H1 (cell line): Measurements from ENCODE around the gene CRYGS. TPM values are rescaled to one million over a fixed set of nuclear protein-coding genes. Genes with fewer than 3 reads are reported as not detected.

Experiments
- CTCF ChIA-PET: fragments of 300-600 bp; sonication (Branson Sonifier 250); formaldehyde crosslinking; loops from one replicate; lab custom pipeline; 2021; ENCODE audit not compliant: partially characterized antibody; lab: Charles Lee
- POLR2A ChIA-PET: fragments of 300-600 bp; sonication (Branson Sonifier 250); formaldehyde crosslinking; loops from one replicate; lab custom pipeline; 2021; ENCODE audit warnings: inconsistent platforms; ENCODE audit not compliant: partially characterized antibody; lab: Charles Lee
- DNase-seq, 2 experiments: peaks; one replicate each; pipeline versions ENCODE4 v3.0.0 to v3.0.0-alpha.2; 2010 to 2022; ENCODE audit warnings: low spot score in 2 of 2, low read depth in 1 of 2, mixed read lengths in 1 of 2
- FAIRE-seq: peaks from 2 replicates; lab custom pipeline; 2011; peaks lifted over from hg19 to GRCh38; lab: Jason Lieb, UNC
- H2AFZ ChIP-seq: 2 replicates; pipeline ENCODE4 v1.8.1; 2012; ENCODE audit warnings: low read length, inconsistent platforms
- H2AK5ac ChIP-seq: 2 replicates; pipeline ENCODE4 v1.6.1; 2013; ENCODE audit warnings: low read depth, low read length
- H2BK120ac ChIP-seq: replicated peaks from 2 replicates; pipeline ENCODE3; 2013; ENCODE audit warnings: low read depth, low read length, inconsistent platforms
- H2BK12ac ChIP-seq: 2 replicates; pipeline ENCODE4 v1.6.1; 2013; ENCODE audit warnings: low read depth, low read length
- H2BK15ac ChIP-seq: 2 replicates; pipeline ENCODE4 v1.6.1; 2013; ENCODE audit warnings: low read length
- H2BK20ac ChIP-seq: 2 replicates; pipeline ENCODE4 v1.6.1; 2013; ENCODE audit warnings: low read length
- H2BK5ac ChIP-seq: 2 replicates; pipeline ENCODE4 v1.6.1; 2013; ENCODE audit warnings: low read depth, low read length
- H3K14ac ChIP-seq: 2 replicates; pipeline ENCODE4 v1.6.1; 2013; ENCODE audit warnings: inconsistent platforms; ENCODE audit not compliant: insufficient read length
- H3K18ac ChIP-seq: 2 replicates; pipeline ENCODE4 v1.6.1; 2013; ENCODE audit warnings: low read length; ENCODE audit errors: extremely low read depth
- H3K23ac ChIP-seq: 2 replicates; pipeline ENCODE4 v1.6.1; 2013; ENCODE audit warnings: inconsistent platforms; ENCODE audit not compliant: insufficient read length
- H3K23me2 ChIP-seq: 2 replicates; pipeline ENCODE4 v1.6.1; 2013; ENCODE audit warnings: low read depth, low read length
- H3K27ac ChIP-seq: 2 replicates; pipeline ENCODE4 v1.6.1; 2011; ENCODE audit warnings: low read depth, low read length, inconsistent platforms
- H3K27me3 ChIP-seq, 4 experiments: replicated peaks in 1 of 4; 1 replicate in 1 of 4; 2 replicates in 3 of 4; pipeline versions ENCODE4 v1.6.1 to v1.8.1; 2011 to 2013; ENCODE audit warnings: low read length in 3 of 4, mild to moderate bottlenecking in 3 of 4, inconsistent platforms in 2 of 4, mixed read lengths in 2 of 4, moderate library complexity in 1 of 4; ENCODE audit not compliant: control insufficient read depth in 3 of 4, insufficient read depth in 3 of 4; ENCODE audit errors: extremely low read depth in 1 of 4
- H3K36me3 ChIP-seq, 4 experiments: 2 replicates each; pipeline versions ENCODE4 v1.6.1 to v1.8.1; 2011 to 2013; ENCODE audit warnings: mild to moderate bottlenecking in 4 of 4, low read length in 3 of 4, moderate library complexity in 2 of 4, control low read depth in 1 of 4, inconsistent platforms in 1 of 4; ENCODE audit not compliant: insufficient read depth in 4 of 4, control insufficient read depth in 2 of 4
- H3K4ac ChIP-seq: replicated peaks from 2 replicates; pipeline ENCODE3; 2013; ENCODE audit warnings: low read length, low read depth, mixed read lengths, inconsistent platforms; ENCODE audit not compliant: insufficient read length
- H3K4me1 ChIP-seq, 4 experiments: replicated peaks in 1 of 4; 1 replicate in 1 of 4; 2 replicates in 3 of 4; pipeline versions ENCODE4 v1.6.1 to v1.8.1; 2011 to 2013; ENCODE audit warnings: low read length in 3 of 4, inconsistent platforms in 2 of 4, mixed read lengths in 1 of 4; ENCODE audit not compliant: insufficient read depth in 4 of 4, control insufficient read depth in 3 of 4
- H3K4me2 ChIP-seq, 2 experiments: 2 replicates each; pipeline versions ENCODE4 v1.6.1 to v1.8.1; 2011 to 2013; ENCODE audit warnings: low read depth in 2 of 2, low read length in 2 of 2, control low read depth in 1 of 2, inconsistent platforms in 1 of 2, mild to moderate bottlenecking in 1 of 2; ENCODE audit not compliant: insufficient read depth in 1 of 2
- H3K4me3 ChIP-seq, 4 experiments: fragments of 200-600, 300-600 bp in 1 of 4; sonication (generic), shearing (Covaris generic), sonication (Bioruptor Twin) in 1 of 4; 2 replicates each; pipeline versions ENCODE4 v1.5.1 to v1.8.1; 2011 to 2016; ENCODE audit warnings: low read length in 4 of 4, low read depth in 3 of 4, control low read depth in 2 of 4, inconsistent platforms in 2 of 4, mild to moderate bottlenecking in 2 of 4, mixed read lengths in 1 of 4, moderate library complexity in 1 of 4; ENCODE audit not compliant: insufficient read depth in 2 of 4; ENCODE audit errors: extremely low read depth in 1 of 4
- H3K56ac ChIP-seq: replicated peaks from 2 replicates; pipeline ENCODE3; 2013; ENCODE audit warnings: low read depth, mild to moderate bottlenecking, mixed read lengths, low read length, inconsistent platforms; ENCODE audit not compliant: insufficient read length
- H3K79me1 ChIP-seq: 2 replicates; pipeline ENCODE4 v1.6.1; 2013; ENCODE audit warnings: low read depth, low read length, control low read depth
- H3K79me2 ChIP-seq, 2 experiments: 2 replicates each; pipeline versions ENCODE4 v1.6.1 to v1.8.1; 2012 to 2013; ENCODE audit warnings: low read length in 2 of 2, mild to moderate bottlenecking in 2 of 2, inconsistent platforms in 1 of 2; ENCODE audit not compliant: insufficient read depth in 2 of 2, control insufficient read depth in 1 of 2
- H3K9ac ChIP-seq, 4 experiments: replicated peaks in 1 of 4; 1 replicate in 1 of 4; 2 replicates in 3 of 4; pipeline versions ENCODE4 v1.6.1 to v1.8.1; 2011 to 2013; ENCODE audit warnings: low read depth in 3 of 4, low read length in 3 of 4, control low read depth in 2 of 4, mild to moderate bottlenecking in 2 of 4, moderate library complexity in 2 of 4, inconsistent platforms in 1 of 4; ENCODE audit errors: extremely low read depth in 1 of 4
- H3K9me3 ChIP-seq, 2 experiments: 2 replicates each; pipeline versions ENCODE4 v1.6.1 to v1.8.1; 2012 to 2013; ENCODE audit warnings: mild to moderate bottlenecking in 2 of 2, moderate library complexity in 2 of 2, control low read depth in 1 of 2, inconsistent platforms in 1 of 2, low read depth in 1 of 2, low read length in 1 of 2, mixed read lengths in 1 of 2; ENCODE audit not compliant: insufficient read depth in 2 of 2
- H4K20me1 ChIP-seq, 2 experiments: replicated peaks in 1 of 2; 2 replicates each; pipeline versions ENCODE3 to v1.8.1; 2011 to 2013; ENCODE audit warnings: inconsistent platforms in 2 of 2, low read length in 2 of 2, mild to moderate bottlenecking in 1 of 2; ENCODE audit not compliant: insufficient read depth in 2 of 2, control insufficient read depth in 1 of 2
- H4K5ac ChIP-seq: 2 replicates; pipeline ENCODE4 v1.6.1; 2013; ENCODE audit warnings: low read length, low read depth, mixed read lengths, inconsistent platforms; ENCODE audit not compliant: insufficient read length
- H4K8ac ChIP-seq: 2 replicates; pipeline ENCODE4 v1.8.0; 2013; ENCODE audit warnings: mild to moderate bottlenecking, moderate library complexity, low read length, inconsistent platforms; ENCODE audit not compliant: insufficient read depth; ENCODE audit errors: extremely low read depth
- H4K91ac ChIP-seq: replicated peaks from 2 replicates; pipeline ENCODE3; 2013; ENCODE audit warnings: low read length, mixed read lengths, inconsistent platforms; ENCODE audit not compliant: insufficient read length
- CHD1 ChIP-seq: IDR thresholded peaks from 2 replicates; pipeline ENCODE4 v1.6.1; 2012; ENCODE audit warnings: low read depth, low read length, improper control_type of control experiment
- CHD2 ChIP-seq: IDR thresholded peaks from 2 replicates; pipeline ENCODE4 v1.6.1; 2012; ENCODE audit warnings: low read length, improper control_type of control experiment
- E2F6 ChIP-seq: IDR thresholded peaks from 2 replicates; pipeline ENCODE4 v1.6.1; 2012; ENCODE audit warnings: inconsistent platforms
- HDAC6 ChIP-seq: IDR thresholded peaks from one replicate; pipeline ENCODE4 v1.7.1; 2012; ENCODE audit warnings: low read depth, mild to moderate bottlenecking, inconsistent platforms, low read length, moderate library complexity
- NANOG ChIP-seq: IDR thresholded peaks from 2 replicates; pipeline ENCODE4 v1.6.1; 2011; ENCODE audit warnings: low read length, low read depth, mild to moderate bottlenecking, inconsistent platforms; ENCODE audit not compliant: insufficient read depth, poor library complexity, severe bottlenecking
- PHF8 ChIP-seq: fragments of 200-600 bp; sonication (generic); conservative IDR thresholded peaks from 2 replicates; pipeline ENCODE4 v1.7.1; 2012; ENCODE audit warnings: low read depth, mild to moderate bottlenecking, inconsistent platforms, low read length, moderate library complexity
- SRF ChIP-seq: IDR thresholded peaks from 2 replicates; pipeline ENCODE4 v1.6.1; 2011; ENCODE audit warnings: mild to moderate bottlenecking, low read depth, low read length, moderate library complexity
- SUZ12 ChIP-seq: fragments of 200-600 bp; sonication (generic); IDR thresholded peaks from 2 replicates; pipeline ENCODE4 v1.6.1; 2012; ENCODE audit warnings: mild to moderate bottlenecking, inconsistent platforms, low read length, moderate library complexity, mixed read lengths
- TEAD4 ChIP-seq: IDR thresholded peaks from 2 replicates; pipeline ENCODE4 v1.6.1; 2012; ENCODE audit warnings: low read depth, low read length, inconsistent platforms, mixed read lengths
- ZNF274 ChIP-seq: IDR thresholded peaks from 2 replicates; pipeline ENCODE4 v1.7.0; 2012; ENCODE audit warnings: low read length, borderline replicate concordance; ENCODE audit errors: extremely low read depth
- WGBS, 2 experiments: shearing (Covaris generic) in 1 of 2; methylation state at CpG; one replicate each; pipeline versions ENCODE4 v1.1.6 to v1.1.7; 2013 to 2015; ENCODE audit warnings: low lambda C conversion rate in 2 of 2, mixed read lengths in 2 of 2, inconsistent platforms in 1 of 2, low coverage in 1 of 2, missing lambda C conversion rate in 1 of 2; ENCODE audit not compliant: insufficient replicate concordance in 2 of 2, insufficient coverage in 1 of 2, insufficient read length in 1 of 2; ENCODE audit errors: extremely low coverage in 1 of 2, missing lambda C conversion rate in 1 of 2; 5-methylcytosine and 5-hydroxymethylcytosine counted together
- polyA plus RNA-seq, 7 experiments: library from polyadenylated mRNA; depleted of rRNA in 3 of 7; stranded (reverse) in 5 of 7; unstranded in 2 of 7; fragments of >200 nt in 5 of 7; fragments of 200-250 nt in 2 of 7; gene quantifications; 1 replicate in 5 of 7; 2 replicates in 1 of 7; 4 replicates in 1 of 7; pipeline versions ENCODE4 v1.2.1 to v1.2.3, GENCODE V29; 2011 to 2013; ENCODE audit warnings: missing spikeins in 2 of 7, mixed read lengths in 2 of 7
- total RNA-seq: library from RNA; stranded (reverse); fragmentation: NEBNext Ultra II Directional; extraction: Animal tissue kit (Norgen Biotek cat#: 25700); gene quantifications from 2 replicates; pipeline ENCODE4 v1.2.1, GENCODE V29; 2021

CRYGS gene
- total and polyA plus RNA-seq, 2 of the 8 experiments (the other 6 are each of a cell fraction or from before 2014, with no cell fraction given): 1.5 to 1.8 TPM

DNA sequence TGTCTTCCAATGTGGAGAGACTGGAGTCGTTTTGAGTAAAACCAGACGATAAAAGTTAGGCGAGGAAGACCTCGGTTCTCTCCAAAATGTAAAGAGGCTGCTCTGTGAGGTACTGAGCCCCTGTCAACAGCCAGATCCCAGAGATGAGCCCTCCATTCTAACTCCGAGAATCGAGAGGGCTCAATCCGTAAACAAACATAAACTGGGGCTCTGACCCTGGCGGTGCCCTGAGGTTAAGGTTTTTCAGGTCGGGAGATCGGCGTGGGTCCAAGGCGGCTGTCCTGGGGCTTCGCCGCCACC lies 22.5 kb upstream of the CRYGS start:
- H3K36me3 ChIP-seq: no peaks in the 10 kb centered on the region; a peak in 1 of 8 replicates
- WGBS, 2 experiments: 3% methylated on average over 14 of the region's 14 CpGs; no CpG with 5 or more reads in 1 of the 2 experiments
- no peak overlapping the region for H2BK120ac ChIP-seq
- H2AFZ ChIP-seq: peak overlapping the region; percentile 93
- H4K91ac ChIP-seq: no peak overlapping the region
- peak overlapping the region; percentile 62; the same call in 1 of the 2 replicates for H2BK5ac ChIP-seq
- H3K27me3 ChIP-seq: no peaks in the 10 kb centered on the region
- peaks cover 3% of the 10 kb centered on the region for H3K79me1 ChIP-seq
- no peak for DNase-seq
- H3K9ac ChIP-seq: peak overlapping the region; percentile 75 to 87 (median 82)
- no peak overlapping the region for H2BK20ac ChIP-seq
- peaks cover 16% of the 10 kb centered on the region for H3K23me2 ChIP-seq
- peak overlapping the region; percentile 74 for H3K27ac ChIP-seq
- ChIA-PET CTCF (interaction anchor here (0.6 to 1.6 kb wide), 2 partner anchors 26 to 369 kb away, joined by 3 to 6 read pairs; no protein-coding TSS in a partner anchor), POLR2A (interaction anchor here (0.8 to 9.0 kb wide), 4 partner anchors 10 to 217 kb away, joined by 3 to 96 read pairs (median 4); partner anchors contain the start of gene EIF4A2)
- peaks cover 0 to 17% of the 10 kb centered on the region in 2 experiments; a peak in 3 of 4 replicates for H3K79me2 ChIP-seq
- H3K4ac ChIP-seq: no peak overlapping the region
- H4K5ac ChIP-seq: peak overlapping the region; percentile 94
- H4K20me1 ChIP-seq: peaks cover 0 to 4% of the 10 kb centered on the region in 2 experiments
- H3K4me3 ChIP-seq: peak overlapping the region; percentile 89 to 97 (median 90)
- H3K4me2 ChIP-seq: peak overlapping the region; percentile 84 to 87
- H3K56ac ChIP-seq: peak overlapping the region; percentile 63
- TF ChIP-seq TEAD4 (no peak), PHF8 (no peak), HDAC6 (no peak), CHD1 (no peak), SRF (no peak), E2F6 (no peak), SUZ12 (no peak), CHD2 (no peak), NANOG (no peak), ZNF274 (no peak)
- no peak overlapping the region for H3K14ac ChIP-seq
- H2BK15ac ChIP-seq: no peak overlapping the region
- H3K9me3 ChIP-seq: no peaks in the 10 kb centered on the region
- peak overlapping the region; percentile 73; the same call in 1 of the 2 replicates for H4K8ac ChIP-seq
- H3K18ac ChIP-seq: peak overlapping the region; percentile 62
- H3K23ac ChIP-seq: no peak overlapping the region
- no peak overlapping the region for H2BK12ac ChIP-seq
- no peak for FAIRE-seq
- no peak overlapping the region for H2AK5ac ChIP-seq
- peaks cover 0 to 11% (median 4%) of the 10 kb centered on the region in 4 experiments; a peak in 6 of 7 replicates for H3K4me1 ChIP-seq
